GM18861 (cell line): Measurements from ENCODE around the gene RRP8.

Source experiments
- ATAC-seq: cut with Tn5 transposase; IDR thresholded peaks from one replicate; pipeline ENCODE4 v1.9.1; 2021; ENCODE audit not compliant: unreplicated experiment

RRP8 gene

DNA sequence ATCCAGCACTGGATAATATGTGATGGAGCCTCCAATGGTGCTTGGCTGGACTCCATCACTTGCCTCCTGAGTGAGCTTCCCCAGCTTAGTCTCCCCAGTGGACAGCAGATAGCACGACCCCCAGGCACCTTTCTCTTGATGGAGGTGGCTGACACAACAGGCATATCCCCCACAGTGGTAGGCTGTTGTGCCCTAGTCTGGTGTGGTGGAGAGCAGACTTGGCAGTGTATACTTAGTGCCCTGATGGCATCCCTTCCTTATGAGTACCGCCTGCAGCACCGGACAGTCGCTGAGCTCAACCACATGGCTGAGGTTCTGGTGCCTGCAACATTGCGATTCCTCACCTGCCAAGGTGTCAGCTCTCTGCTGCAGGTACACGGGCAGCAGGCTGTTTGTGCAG lies 56.2 kb downstream of the RRP8 start:
- no peak for ATAC-seq

DNA sequence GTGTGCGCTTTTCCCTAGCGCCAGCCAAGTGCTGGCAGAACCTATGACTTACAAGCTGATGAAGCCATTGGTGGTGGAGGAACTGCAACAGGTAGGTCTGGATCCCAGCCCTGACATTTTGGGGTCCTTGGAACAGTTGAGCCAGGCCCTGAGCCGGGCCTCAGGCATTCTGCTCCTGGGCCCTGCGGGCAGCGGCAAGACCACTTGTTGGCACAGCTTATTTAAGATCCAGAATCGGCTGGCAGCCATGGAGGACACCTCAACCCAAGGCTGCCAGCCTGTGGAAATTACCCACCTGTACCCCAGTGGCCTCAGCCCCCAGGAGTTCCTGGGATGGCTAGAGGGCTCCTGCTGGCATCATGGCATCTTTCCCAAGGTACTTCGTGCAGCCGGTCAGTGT lies 56.7 kb downstream of the RRP8 start:
- no peak for ATAC-seq

DNA sequence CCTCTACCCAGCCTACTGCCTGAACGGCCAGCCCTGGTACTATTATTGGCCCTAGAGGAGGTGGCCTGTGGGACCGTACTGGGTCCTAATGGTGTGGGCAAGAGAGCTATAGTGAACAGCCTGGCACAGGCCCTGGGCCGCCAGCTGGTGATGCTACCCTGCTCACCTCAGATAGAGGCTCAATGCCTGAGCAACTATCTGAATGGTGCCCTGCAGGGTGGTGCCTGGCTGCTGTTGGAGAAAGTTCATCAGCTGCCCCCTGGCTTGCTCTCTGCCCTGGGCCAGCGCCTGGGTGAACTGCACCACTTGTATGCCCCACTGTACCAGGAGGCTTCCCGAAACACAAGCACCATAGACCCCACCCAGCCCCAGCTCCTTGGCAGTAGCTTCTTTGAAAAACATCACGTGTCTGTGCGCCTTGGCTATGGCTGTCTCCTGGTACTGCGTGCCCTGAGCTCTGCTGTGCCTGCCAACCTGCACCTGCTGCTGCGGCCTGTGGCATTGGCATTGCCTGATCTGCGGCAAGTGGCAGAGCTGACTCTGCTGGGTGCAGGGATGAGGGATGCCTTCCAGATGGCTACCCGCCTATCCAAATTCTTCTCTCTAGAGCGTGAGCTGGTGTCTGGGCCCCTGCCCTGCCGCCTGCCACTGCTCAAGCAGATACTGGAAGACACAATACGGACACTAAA lies 57.4 kb downstream of the RRP8 start:
- ATAC-seq = no peak
